ENCODE measurements around the gene ANO4.

ANO4 gene

DNA sequence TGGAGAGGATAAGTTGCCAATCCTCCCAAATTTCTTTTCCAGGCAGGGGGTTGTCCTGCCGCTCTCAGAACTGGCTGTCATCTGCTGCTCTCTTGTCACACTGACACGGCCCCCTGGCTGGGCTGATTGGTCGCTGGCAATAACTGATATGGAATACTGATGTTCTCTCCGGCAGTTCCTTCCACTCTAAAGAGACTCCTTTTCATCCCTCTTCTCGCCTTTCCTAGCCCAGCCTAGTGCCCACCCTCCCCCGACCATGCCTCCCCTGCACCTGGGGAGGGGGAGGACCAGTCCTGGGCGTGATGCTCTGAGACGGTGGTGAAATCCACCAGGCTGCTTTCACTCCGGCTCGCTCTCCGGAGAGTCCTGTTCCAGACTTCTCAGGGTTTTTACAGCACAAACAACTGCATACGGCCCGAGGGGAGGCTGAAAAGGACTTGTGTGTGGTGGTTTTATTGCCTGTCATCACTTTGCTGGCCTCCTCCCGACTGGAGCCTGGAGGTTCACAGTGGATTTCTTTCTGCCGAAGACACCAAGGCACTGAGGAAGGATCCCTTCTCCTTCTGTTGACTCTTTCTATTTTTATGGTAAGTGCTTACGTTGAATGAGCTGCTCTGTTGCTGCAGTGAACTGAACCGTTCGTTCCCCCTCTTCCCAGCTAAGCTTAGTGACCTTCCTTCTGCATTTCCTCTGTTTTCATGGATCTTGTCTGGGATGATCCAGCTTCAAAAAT, at the start of gene ANO4:
Gene ANO4 (plus strand): TSS at position 336 of the 733 bp plus-strand sequence. CDS start 107,010 bp downstream, outside the sequence.
- DNase-seq (ENCODE audit: low read depth in 2 of 2, low spot score in 1 of 2): no peak

DNA sequence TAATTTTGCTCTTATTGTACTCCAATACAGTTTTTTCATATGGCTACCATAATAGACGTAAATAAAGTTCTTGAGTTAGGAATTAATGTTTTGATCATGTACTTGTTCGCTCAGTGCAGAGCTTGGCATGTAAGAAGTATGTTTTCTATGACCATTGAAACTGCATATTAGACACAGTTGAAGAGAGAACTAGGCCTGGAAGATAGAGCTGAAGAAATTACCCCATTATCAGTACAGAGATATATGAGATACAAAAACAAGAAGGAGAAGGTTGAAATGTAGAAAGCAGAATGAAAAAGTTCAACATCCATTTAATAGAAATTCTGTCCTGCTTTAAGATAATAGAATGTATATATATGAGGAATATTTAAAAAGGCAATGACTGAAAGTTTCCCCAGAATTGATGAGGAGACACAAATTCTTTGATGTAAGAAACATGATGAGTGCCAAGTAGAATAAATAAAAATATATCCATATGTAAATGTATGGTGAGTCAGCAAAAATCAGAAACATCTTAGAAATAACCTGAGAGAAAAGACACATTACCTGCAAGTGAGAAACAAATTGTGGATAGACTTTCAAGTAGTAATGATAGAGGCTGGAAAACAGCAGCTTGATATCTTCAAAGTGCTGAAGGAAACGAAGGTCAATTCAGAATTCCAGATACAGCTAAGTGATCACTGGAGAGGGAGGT, 49.1 kb upstream of the ANO4 start:
- DNase-seq (ENCODE audit: low read depth in 2 of 2, low spot score in 1 of 2): no peak

DNA sequence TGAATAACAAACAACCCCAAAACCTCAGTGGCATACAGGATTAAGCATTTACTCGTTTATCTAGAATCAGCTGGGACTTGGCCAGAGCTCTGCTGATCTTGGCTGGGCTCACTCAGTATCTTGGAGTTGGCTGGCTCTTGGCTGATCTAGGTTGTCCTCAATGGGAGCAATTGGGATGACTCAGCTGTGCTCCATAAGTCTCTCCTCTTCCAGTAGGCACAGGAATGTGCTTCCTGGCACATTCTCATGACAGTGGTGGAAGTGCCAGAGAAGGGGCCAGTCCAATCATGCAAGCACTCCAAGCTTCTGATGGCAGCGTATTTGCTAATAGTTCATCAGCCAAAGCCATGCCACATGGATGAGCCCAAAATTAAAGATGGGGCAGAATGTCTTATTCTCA, 41.7 kb upstream of the ANO4 start:
- DNase-seq (ENCODE audit: low read depth in 2 of 2, low spot score in 1 of 2): no peak

DNA sequence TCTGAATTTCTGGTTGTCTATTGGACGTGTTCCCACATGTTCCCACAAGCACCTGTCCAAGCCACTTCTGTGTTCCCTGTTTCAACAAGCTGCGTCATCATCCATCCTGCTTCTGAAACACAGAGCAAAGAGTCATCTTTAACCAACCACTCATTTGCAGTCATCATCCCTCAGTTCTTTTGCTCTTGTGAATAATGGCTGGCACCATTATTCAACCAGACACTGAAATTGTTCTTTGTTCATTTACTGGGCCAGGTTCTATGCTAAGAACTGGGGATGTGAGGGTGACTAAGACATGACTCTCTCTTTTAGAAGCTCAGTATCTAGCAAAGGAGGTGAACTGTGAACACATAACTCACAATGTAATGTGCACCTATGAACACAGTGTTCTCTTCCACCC, 40.7 kb upstream of the ANO4 start:
- no peak for DNase-seq (ENCODE audit: low read depth in 2 of 2, low spot score in 1 of 2)

DNA sequence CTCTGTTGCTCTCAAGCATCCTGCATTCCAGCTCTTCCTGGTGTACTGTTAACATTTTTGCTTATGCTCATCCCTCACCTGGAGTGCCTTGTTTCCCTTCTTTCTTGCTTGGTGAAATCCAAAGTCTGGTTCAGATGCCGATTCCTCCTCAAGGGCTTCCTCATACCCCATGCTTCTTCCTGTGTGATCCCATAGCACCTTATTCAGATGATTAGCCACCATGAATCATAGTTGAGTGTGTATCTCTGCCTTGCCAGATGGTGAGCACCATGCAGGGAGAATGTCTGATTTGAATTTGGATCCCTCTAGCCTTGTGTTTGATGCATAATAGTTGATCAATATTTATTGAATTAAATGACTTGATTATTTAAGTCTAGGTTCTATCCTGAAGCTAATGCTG, 39.4 kb upstream of the ANO4 start:
- no peak for DNase-seq (ENCODE audit: low read depth in 2 of 2, low spot score in 1 of 2)

DNA sequence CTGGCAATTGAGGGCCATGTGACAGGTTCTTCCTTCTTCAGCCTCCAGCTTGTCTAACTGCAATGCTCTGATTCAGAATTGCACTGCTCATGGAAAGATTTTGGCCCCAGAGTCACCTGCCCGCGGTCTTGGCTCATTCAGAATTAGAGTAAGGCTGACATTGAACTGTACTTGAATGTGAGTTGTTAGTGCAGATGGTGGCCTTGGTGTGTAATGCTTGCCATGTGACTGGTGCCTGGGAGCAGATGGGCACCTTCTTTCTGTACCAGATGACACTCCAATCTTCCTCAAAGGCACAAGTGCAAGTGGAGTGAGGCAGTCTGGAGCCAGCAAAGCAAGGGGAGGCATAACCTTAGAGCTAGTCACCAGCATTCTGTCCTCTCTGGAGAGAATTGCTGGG, 36.5 kb upstream of the ANO4 start:
- DNase-seq (ENCODE audit: low read depth in 2 of 2, low spot score in 1 of 2): no peak

DNA sequence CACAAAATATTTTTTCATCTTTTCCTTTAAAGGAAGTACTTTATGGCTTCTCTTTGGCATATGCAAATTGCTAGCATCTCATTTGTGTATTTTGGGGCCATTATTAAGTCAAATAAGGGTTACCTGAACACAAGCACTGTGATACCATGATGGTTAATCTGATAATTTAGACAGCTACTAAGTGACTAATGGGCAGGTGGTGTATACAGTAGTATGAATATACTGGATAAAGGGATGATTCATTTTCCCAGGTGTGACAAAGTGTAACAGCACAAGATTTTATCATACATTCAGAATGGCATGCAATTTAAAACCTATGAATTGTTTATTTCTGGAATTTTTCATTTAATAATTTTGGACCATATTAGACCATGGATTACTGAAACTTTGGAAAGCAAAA, 27.2 kb upstream of the ANO4 start:
- DNase-seq (ENCODE audit: low read depth in 2 of 2, low spot score in 1 of 2): no peak

DNA sequence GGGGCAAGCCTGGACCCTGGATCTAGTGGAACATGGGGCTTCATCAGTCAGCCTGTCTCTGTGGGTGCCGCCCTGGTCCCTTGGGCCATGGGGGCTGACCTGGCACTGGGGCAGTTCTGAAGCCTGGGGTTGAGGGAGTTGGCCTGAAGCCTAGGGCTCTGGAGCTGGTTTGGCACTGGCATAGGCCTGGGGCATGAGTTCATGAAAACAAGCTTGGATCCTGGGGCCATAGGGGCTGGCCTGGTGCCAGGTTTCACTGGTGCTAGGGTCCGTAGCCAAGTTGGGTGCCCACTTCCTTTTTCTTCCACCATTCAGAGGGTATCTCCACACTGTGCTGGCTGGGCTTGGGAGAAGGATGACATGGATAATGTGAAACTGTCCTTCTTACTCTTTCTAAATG, 26.6 kb upstream of the ANO4 start:
- no peak for DNase-seq (ENCODE audit: low read depth in 2 of 2, low spot score in 1 of 2)

DNA sequence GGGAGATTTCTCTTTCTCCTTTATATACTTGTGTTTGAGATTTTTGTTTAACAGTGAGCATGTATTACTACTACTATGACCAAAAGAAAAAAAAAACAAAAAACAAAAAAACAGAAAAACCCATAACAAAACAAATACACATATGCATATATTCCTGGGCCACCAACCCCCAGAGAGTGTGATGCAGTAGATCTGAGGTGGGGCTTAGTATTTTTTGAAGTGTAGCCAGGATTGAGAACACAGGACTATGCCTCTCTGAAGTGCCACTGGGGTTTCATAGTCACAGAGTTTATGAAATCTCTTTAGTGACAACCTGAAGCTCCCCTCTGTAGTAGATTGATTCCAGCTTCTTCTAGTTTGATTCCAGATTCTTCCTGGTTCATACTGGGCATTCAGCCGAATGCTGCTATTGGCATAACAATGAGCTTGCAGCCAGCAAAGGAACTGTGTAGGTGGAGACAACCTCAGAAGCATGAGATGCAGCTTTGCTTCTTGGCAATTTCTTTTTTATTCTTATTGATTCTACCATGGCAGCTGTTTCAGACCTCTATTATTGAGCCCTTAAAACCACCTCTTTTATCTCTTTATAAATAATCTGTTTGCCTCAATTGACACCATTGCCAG, 15.5 kb upstream of the ANO4 start:
- no peak for DNase-seq (ENCODE audit: low read depth in 2 of 2, low spot score in 1 of 2)

DNA sequence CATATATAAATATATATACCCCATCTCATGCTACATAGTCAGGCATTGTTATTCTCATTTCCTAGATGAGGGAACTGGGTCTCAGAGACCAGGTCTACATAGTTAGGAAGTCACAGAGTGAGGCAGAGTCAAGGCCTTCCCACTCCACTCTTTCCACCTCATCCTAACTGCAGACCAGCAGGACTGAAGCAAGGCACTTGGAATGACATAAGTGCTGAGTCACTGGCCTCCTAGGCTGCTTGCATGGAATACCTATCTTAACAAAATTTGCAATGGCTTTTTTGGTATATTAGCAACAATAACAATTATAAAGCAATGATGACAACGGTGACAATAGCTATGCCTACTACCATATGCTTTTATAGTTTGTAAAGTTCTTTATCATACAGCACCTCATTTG, 5.4 kb upstream of the ANO4 start:
- no peak for DNase-seq (ENCODE audit: low read depth in 2 of 2, low spot score in 1 of 2)

DNA sequence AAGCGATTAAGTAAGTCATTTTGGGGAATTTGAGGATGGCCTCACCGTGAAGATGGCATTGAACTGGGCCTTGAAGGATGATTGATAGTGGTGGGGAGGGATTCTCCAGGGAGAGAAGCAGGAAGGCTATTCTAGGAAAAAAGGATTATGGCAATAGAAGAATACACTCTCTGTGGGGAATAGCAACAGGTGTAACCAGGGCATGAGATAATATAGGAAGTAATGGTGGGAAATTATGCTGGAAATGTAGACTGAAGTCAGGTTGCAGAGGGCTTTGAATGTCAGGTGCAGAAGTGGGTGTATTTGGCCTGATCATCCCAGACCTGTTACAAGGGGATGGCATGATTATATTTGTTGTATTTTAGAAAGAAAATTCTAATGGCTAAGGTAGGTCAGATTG, 4.6 kb upstream of the ANO4 start:
- DNase-seq (ENCODE audit: low read depth in 2 of 2, low spot score in 1 of 2): no peak

DNA sequence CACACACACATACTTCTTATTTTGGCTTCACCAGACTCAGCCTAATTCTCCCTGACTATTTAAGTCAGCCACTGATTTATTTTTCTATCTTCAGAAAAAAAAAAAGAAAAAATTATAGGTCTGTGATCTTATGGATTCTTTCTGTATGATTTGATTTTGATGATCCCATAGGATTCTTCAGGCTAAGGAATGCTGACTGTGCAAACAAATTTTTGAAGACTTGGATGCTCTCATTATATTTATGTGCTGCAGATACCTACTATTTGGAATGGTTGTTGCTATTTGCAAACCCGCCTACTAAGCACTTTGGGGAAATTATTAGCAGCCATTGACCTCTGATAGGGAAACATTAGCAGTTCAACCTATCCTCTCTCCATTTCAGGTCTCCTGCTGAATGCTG, 4.0 kb upstream of the ANO4 start:
- no peak for DNase-seq (ENCODE audit: low read depth in 2 of 2, low spot score in 1 of 2)

DNA sequence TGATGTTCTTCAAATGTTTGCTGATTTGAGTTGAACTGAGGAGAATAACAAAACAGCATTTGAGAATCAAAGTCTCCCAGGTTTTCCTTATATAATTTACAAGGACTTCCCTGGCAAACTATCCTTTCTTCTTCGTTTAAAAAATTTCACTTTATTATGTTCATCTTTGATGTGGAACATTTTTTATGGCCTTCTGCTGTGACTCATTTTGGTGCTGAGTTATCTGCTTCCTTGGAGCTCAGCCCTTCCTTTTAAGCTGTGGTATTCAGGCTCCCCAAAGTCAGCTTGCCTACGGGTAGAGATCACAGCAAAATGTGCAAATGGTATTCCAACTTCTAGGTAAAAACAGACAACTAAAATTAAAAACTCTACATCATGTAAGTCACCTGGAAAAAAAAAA, 1.4 kb upstream of the ANO4 start:
- no peak for DNase-seq (ENCODE audit: low read depth in 2 of 2, low spot score in 1 of 2)

DNA sequence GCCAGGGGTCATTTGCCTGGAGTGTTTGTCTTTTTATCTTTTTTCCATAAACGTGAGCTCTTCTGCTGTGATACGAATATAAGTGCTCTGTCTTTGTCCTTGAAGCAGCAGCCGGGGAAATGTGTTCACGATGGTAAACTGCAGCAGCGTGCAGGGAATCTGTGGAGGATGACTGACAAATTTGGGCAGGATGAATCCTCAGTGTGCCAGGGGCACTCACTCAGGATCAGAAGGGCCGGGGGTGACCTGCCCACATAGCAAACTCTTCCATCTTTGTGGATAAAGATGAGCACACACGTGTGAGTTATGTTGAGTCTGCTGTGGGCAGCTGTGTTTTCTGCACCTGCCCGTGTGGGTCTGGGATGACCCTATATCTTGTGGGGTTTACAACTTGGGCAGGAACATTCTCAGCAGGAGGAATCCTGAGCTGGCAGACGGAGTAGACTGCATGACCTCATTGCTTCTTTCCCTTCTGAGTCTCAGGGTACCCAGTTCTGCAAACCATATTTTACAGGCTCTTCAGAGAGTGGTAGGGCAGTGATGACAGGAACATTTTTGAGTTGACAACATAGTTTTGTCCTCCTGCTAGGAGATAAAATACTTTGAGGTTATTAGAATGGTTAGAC, 711 bp downstream of the ANO4 start:
- no peak for DNase-seq (ENCODE audit: low read depth in 2 of 2, low spot score in 1 of 2)

DNA sequence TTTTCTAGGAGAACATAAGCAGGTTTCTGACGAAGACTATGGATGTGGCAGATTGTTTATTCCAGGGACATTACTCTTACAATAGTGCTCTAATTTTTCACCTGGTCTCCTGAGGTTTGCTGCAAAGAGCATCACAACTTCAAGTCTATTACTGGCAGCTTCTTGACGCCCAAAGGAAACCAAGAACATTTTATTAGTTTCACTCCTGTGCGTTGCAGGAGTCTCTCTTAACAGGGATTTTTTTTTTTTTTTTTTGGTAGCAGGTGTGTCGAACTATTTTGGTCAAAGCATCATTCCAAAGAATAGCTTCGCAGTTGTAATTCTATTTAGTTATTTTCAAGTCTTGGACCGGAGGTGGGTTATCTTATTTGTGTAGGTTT, 1.2 kb downstream of the ANO4 start:
- DNase-seq (ENCODE audit: low read depth in 2 of 2, low spot score in 1 of 2): no peak

DNA sequence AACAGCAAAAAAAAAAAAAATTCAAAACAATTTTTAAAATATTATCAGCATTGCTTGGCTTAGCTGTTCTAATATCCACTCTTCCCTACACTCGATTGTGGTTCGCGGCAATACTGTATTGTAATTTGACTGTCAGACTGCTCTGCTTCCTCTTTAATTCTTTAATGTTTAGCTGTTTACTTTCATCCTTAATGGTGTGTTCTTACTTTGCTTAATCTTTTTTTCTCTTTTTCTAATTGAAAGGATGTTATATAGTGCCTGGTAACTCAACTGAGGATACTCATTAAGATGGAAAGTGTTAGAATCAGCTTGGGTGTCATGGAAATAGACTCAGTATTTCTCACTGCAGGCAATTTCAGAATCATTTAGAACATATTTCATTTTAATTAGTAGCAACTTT, 2.0 kb downstream of the ANO4 start:
- DNase-seq (ENCODE audit: low read depth in 2 of 2, low spot score in 1 of 2): no peak

DNA sequence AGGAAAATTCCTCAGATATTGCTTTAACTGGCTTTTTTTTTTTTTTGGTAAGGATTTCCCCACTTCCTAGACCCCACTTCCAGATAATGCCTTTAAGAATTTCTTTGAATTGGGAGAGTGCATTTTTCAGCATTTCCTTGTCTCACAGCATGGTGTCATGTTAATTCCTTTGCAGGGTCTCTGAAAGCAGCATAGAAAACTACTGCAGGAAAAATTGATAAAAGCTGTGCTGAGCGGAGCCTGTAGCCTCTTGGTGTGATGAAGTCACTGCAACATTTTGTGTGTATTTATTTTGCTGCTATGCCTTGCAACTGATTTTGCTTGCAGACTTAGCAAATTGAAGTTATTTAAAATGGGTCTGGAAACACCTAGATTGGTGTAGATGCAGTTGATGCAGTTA, 2.7 kb downstream of the ANO4 start:
- no peak for DNase-seq (ENCODE audit: low read depth in 2 of 2, low spot score in 1 of 2)

DNA sequence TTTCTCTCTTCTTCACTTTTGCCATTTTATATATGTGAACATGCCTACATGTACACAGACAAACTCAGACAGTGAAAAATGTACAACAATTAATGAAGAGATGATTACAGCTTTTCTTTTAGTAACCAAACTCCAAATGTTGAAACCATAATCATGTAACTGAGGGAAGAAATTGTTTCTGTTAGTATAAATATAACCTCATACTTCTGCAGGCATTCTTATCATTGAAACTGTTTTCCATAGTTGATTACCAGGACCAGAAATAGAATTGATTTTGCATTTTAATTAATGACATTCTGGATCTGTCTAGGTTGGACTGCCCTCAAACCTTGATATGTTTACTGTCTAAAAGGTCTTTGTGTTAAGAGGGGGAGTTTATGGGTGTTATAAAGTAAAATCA, 3.2 kb downstream of the ANO4 start:
- DNase-seq (ENCODE audit: low read depth in 2 of 2, low spot score in 1 of 2): no peak

DNA sequence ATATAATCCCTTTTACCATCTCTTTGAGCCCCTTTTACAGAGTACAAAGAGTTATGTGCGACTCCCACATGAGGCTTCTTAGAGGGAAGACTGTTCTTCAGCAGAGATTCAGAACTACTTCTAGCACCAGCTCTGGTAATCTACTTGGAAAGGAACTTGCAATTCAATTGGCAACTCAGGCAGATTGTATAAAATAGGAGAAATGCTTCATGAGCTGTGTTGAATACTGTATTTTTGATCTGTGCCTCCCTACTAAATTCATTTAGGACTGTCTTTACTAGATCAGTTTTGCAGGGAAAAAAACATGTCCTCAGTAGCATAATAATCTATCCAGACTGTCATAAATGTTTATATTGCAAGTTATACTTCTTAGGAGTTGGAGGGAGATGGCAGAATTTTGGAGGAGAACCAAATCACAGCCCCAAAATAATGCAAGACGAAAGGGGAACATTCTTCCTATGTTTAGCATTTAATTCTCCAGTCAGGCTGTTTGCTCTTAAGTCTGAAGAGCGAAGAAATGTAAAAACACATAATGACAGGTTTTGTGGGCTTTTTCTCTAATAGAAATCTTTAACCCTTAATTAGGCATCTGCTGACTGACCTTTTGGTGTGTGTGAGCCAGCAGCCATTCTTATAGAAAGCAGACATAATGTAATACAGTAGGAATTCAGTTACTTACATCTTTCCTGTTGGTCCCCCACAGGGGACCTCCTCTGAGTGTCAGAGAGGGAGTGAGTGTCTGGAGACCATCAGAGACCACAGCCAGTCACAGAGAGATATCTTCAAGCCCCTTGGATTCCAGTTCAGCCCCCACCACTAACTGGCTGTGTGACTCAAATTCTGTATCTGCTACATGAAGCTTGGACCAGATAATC, 3.9 kb downstream of the ANO4 start:
- no peak for DNase-seq (ENCODE audit: low read depth in 2 of 2, low spot score in 1 of 2)

DNA sequence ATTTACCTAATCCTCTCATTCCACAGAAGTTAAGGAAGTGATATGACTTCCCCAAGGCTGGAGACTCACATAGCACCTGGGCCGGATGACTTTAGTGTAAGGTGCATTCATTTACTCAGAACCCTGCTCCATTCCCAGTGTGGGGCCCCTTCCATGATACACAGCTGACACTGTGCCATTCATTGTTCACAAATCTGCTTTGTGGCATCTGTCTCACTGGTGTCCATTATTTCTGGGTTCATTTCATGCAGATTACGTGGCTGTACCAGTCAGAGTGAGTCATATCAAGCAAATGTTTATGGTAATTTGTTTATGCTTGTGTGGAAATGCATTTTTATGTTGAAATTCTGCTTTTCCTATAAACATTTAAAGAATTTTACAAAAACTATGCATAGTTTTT, 5.2 kb downstream of the ANO4 start:
- no peak for DNase-seq (ENCODE audit: low read depth in 2 of 2, low spot score in 1 of 2)

DNA sequence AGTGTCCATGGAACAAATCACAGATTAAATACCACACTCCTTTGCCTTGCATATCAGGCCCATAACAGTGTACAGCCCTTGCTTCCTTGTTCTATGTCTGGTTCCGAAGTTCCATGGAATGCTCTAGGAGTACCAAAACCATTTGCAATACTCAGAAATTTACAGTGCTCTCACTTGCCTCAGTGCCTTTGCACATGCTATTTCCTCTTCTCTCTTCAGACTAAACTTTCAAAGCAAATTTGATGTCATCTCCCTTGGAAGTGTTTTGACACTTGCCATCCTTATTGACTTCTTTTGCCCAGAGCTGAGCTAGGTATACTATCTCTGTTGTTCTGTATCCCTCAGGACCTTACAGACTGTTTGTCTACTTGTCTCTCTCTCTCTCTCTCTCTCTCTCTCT, 6.1 kb downstream of the ANO4 start:
- DNase-seq (ENCODE audit: low read depth in 2 of 2, low spot score in 1 of 2): no peak
